GM12892 (cell line): ENCODE measurements around the gene JCAD.

ENCODE experiments used
- POLR2A ChIP-seq: IDR thresholded peaks from 2 replicates; pipeline ENCODE4 v1.6.1; 2011; ENCODE audit warnings: low read depth, low read length, control low read depth
- POLR2AphosphoS5 ChIP-seq: IDR thresholded peaks from 2 replicates; pipeline ENCODE4 v1.6.1; 2011; ENCODE audit warnings: low read depth, low read length, control low read depth
- TAF1 ChIP-seq: IDR thresholded peaks from 2 replicates; pipeline ENCODE4 v1.6.1; 2011; ENCODE audit warnings: low read depth, mild to moderate bottlenecking, control low read depth, low read length, borderline replicate concordance

DNA sequence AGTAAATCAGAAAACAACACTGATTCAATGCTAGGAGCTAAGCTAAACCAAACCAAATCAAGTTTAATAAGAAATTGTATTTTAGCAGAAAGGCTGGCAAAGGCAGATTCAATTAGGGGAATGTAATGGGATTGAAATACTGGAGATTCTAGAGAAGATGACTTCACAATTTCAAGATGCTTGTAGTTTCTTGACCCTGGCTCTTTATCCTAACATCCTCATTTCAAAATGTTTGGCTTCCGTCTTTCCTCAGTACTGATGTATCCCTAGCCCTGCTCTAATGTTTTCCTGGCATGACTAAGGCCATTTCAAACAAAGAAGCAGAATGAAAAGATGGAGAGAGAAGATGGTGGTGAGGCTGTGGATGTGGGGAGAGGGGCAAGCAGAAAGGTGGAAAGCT is 2.7 kb upstream of the JCAD start:
- TF ChIP-seq POLR2AphosphoS5: no peak
- no peak for TF ChIP-seq POLR2A
- TF ChIP-seq TAF1: no peak
